ENCODE results near the gene HMGXB4. TPM values are rescaled to one million over a fixed set of nuclear protein-coding genes. Genes with fewer than 3 reads are reported as not detected.

Gene HMGXB4
- total and polyA plus RNA-seq, 8 donors, result 4.8 to 31.0 (median 13.4) TPM

- H3K4me1 ChIP-seq, result peaks cover 18 to 83% (median 60%) of the 10 kb centered on the region in 4 donors
- H3K27ac ChIP-seq, result peak overlapping the region in 4 of 5 donors; percentile 9 to 61 (median 54)
- TF ChIP-seq CTCF (IDR thresholded peaks at IDR 0.05) (no peak), EP300 (IDR thresholded peaks at IDR 0.05) (no peak), POLR2A (IDR thresholded peaks at IDR 0.05) (no peak), POLR2AphosphoS5 (IDR thresholded peaks at IDR 0.05) (no peak)
Measured at GRCh38 chr22:35312198-35313059, 55.1 kb downstream of the HMGXB4 start.

GRCh38 chr22:35313311-35314121, 56.2 kb downstream of the HMGXB4 start:
- TF ChIP-seq CTCF (IDR thresholded peaks at IDR 0.05), result no peak
- TF ChIP-seq POLR2AphosphoS5 (IDR thresholded peaks at IDR 0.05), result peak in 1 of 3 donors; percentile 41
- no peak for TF ChIP-seq EP300 (IDR thresholded peaks at IDR 0.05)
- Histone ChIP-seq H3K36me3 (peaks cover 11 to 22% (median 18%) of the 10 kb centered on the region in 4 donors), H3K4me1 (peaks cover 18 to 72% (median 53%) of the 10 kb centered on the region in 4 donors), H3K9me3 (no peaks in the 10 kb centered on the region), H3K27ac (peak overlapping the region in 4 of 5 donors; percentile 28 to 61 (median 54)), H3K27me3 (no peaks in the 10 kb centered on the region), H3K4me3 (no peak overlapping the region)
- intact Hi-C loops (cut with DNase I; ENCODE audit: low total_unique reads), result no loop called here
- WGBS, 5 donors, result 54 to 71% (median 59%) methylated on average over 13 to 14 of the region's 14 CpGs
- DNase-seq, result peak; percentile 24 to 64

More at GRCh38 chr22:35312198-35313059, 55.1 kb downstream of the HMGXB4 start:
- intact Hi-C loops (cut with DNase I; ENCODE audit: low total_unique reads), result no loop called here
- H3K4me3 ChIP-seq, result no peak overlapping the region
- peak in 1 of 2 donors; percentile 41 for DNase-seq
- H3K36me3 ChIP-seq, result peaks cover under 1 to 11% (median 7%) of the 10 kb centered on the region in 4 donors
- no peaks in the 10 kb centered on the region for H3K9me3 ChIP-seq
- 72 to 83% (median 81%) methylated on average over 13 of the region's 13 CpGs for WGBS, 5 donors
- H3K27me3 ChIP-seq, result no peaks in the 10 kb centered on the region

GRCh38 chr22:35314161-35314942, 57.1 kb downstream of the HMGXB4 start:
- H3K27ac ChIP-seq, result peak overlapping the region in 2 of 5 donors; percentile 55 to 61
- H3K9me3 ChIP-seq, result no peaks in the 10 kb centered on the region
- 74 to 86% (median 79%) methylated on average over 16 of the region's 16 CpGs for WGBS, 5 donors
- H3K4me3 ChIP-seq, result no peak overlapping the region
- peaks cover 18 to 28% (median 26%) of the 10 kb centered on the region in 4 donors for H3K36me3 ChIP-seq
- DNase-seq, result no peak
- H3K27me3 ChIP-seq, result no peaks in the 10 kb centered on the region
- intact Hi-C loops (cut with DNase I; ENCODE audit: low total_unique reads), result no loop called here
- peaks cover 18 to 69% (median 51%) of the 10 kb centered on the region in 4 donors for H3K4me1 ChIP-seq
- no peak for TF ChIP-seq EP300 (IDR thresholded peaks at IDR 0.05)
- TF ChIP-seq CTCF (IDR thresholded peaks at IDR 0.05), result no peak
- no peak for TF ChIP-seq POLR2AphosphoS5 (IDR thresholded peaks at IDR 0.05)
- no peak for TF ChIP-seq POLR2A (IDR thresholded peaks at IDR 0.05)
